Hematopoietic multipotent progenitor cell (in vitro differentiated cells): ENCODE data around the gene S100A16. TPM values are rescaled to one million over a fixed set of nuclear protein-coding genes. Genes with fewer than 3 reads are reported as not detected.
"Not testable (repeated sequence)": the region's sequence is repeated elsewhere in the genome, so short reads cannot be mapped to it uniquely, and the experiment has no call there.

Source experiments
- DNase-seq, 3 donors: peaks; one replicate each; pipeline ENCODE4 v3.0.0-alpha.2; 2011 to 2015; ENCODE audit warnings: low read depth in 2 of 3, low spot score in 2 of 3
- total RNA-seq: library from RNA; depleted of rRNA; stranded (reverse); fragments of >200 nt; gene quantifications from one replicate; pipeline ENCODE4 v1.2.3, GENCODE V29; 2012

Gene S100A16
- total RNA-seq, 1 donor, result 1.1 TPM

DNA sequence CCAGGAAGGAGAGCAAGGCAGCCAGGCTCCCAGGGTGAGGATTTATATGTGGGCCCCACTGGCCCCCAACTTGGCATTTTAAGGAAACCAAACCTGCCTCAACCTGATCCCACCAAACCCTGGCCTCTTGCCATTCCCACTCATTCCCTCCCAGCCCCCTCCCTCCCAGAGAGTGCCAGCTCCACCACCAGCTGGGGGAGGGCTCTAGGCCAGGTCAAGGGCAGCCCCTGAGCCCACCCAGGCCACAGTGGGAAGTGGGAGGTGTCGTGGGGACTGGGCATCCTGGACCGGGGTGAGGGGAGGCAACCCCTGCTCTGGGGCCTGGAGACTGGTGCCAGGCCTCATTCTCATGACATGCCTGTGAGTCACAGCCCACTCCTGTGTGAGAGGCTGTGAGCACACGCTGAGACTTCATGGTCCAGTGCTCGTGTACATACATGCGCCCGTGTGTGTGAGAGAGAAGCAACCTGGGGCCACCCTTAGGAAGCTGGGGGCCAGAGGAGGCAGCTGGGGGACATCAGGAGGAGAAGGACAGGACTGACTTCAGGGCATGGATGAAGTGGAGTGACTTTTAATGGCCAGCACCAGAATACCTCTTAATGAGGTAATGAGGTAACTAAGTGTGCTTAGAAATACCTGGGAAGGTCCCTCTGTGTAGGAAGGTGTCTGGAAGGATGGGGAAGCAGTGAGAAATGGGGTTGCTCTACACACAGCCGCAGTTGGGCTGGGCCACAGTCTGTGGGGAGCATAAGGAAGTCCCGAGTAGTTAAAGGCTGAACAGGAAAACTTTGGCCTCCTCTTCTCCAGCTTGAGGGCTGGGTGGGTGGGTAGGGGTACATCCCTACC is 47.2 kb downstream of the S100A16 start, which contains the start of gene S100A2:
Gene S100A2 (minus strand): TSS at position 316 of the 846 bp plus-strand sequence. CDS start 1,967 bp downstream, outside the sequence.
- DNase-seq, result peak in 2 of 3 donors; percentile 47 to 70

DNA sequence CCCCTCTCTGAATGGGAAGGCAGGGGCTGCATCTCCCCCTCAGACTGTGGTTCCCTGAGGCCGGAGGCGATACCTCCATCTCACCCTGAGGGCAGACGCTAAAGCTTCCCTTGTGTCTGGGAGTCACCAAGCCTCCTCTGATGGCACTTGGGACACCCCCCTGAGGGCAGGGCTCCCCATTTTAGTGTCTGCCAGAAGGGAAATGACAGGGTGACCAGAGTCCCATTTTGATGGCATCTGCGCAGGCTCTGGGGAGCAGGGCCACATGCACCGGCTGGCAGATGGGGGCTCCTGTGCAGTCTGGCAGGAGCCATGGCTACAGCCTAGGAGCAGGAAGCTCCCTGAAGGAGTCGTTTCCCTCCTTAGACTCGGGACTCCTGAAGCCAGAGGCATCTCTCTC is 48.9 kb downstream of the S100A16 start:
- no peak for DNase-seq

GRCh38 chr1:153563483-153563901 is 49.4 kb downstream of the S100A16 start:
- no peak for DNase-seq

DNA sequence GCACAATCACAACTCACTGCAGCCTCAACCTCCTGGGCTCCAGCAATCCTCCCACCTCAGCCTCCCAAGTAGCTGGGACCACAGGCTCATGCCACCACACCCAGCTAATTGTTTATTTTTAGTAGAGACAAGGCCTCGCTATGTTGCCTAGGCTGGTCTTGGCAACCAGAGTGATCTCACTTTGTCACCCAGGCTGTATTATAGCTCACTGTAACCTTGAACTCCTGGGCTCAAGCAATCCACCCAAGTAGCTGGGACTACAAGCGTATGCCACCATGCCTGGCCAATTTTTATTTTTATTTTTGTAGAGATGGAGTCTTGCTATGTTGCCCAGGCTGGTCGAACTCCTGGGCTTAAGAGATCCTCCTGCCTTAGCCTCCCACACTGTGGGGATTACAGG is 50.9 kb downstream of the S100A16 start:
- DNase-seq, result not testable (repeated sequence)

- DNase-seq, result no peak
Measured at GRCh38 chr1:153561466-153561985, 51.4 kb downstream of the S100A16 start.

DNA sequence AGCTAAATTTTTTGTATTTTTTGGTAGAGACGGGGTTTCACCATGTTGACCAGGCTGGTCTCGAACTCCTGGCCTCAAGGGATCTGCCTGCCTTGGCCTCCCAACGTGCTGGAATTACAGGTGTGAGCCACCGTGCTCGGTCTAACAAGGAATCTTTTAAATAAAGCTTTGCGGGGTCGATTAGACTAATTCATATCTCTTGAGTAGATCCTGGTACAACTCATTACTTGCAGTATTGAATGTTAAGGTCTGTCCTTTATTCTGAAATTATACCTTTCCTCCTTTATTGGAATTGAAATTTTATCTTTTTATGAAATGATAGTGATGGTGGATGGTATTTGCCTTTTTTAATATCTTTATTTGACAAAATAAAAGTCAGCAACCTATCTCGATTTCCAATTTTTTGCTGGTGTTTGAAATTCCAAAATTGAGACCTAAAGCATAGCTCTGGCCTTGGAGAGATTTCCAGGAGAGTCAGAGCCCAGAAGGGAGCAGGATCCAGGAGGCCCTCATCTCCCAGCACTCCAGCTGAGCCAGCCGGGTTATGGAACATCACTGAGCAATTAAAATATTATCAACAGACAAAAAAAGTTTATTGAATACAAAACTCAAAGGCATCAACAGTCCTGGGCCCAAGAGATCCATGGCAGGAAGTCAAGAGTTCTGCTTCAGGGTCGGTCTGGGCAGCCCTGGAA is 52.0 kb downstream of the S100A16 start:
- DNase-seq, result no peak

- DNase-seq, result no peak
Measured at GRCh38 chr1:153560241-153560640, 52.7 kb downstream of the S100A16 start.

- no peak for DNase-seq
Measured at GRCh38 chr1:153557877-153558276, 55.1 kb downstream of the S100A16 start.

Other genes with a start within 250 kb of the S100A16 start
- 4.8 TPM for gene S100A12, start 237.5 kb downstream of the S100A16 start, total RNA-seq
- 12.1 TPM for gene S100A8, start 222.1 kb downstream of the S100A16 start, total RNA-seq
- not detected for gene S100A7A, start 196.6 kb downstream of the S100A16 start, total RNA-seq
- gene S100A7, start 152.5 kb downstream of the S100A16 start, total RNA-seq, result not detected
- 177 TPM for gene S100A6, start 77.1 kb downstream of the S100A16 start, total RNA-seq
- gene S100A5, start 72.2 kb downstream of the S100A16 start, total RNA-seq, result 0.27 TPM
- gene S100A4, start 67.3 kb downstream of the S100A16 start, total RNA-seq, result 183 TPM
- gene S100A3, start 63.9 kb downstream of the S100A16 start, total RNA-seq, result not detected
- gene S100A2, start 47.3 kb downstream of the S100A16 start, total RNA-seq, result 0.27 TPM
- not detected for gene S100A14, start 3.2 kb upstream of the S100A16 start, total RNA-seq
- gene S100A13, start 14.4 kb upstream of the S100A16 start, total RNA-seq, result 2.7 TPM
- 0.54 TPM for gene S100A1, start 15.3 kb upstream of the S100A16 start, total RNA-seq
- gene CHTOP, start 20.9 kb upstream of the S100A16 start, total RNA-seq, result 53.1 TPM
- gene SNAPIN, start 45.6 kb upstream of the S100A16 start, total RNA-seq, result 46.0 TPM
- 225 TPM for gene ILF2, start 57.9 kb upstream of the S100A16 start, total RNA-seq
- 0.27 TPM for gene NPR1, start 65.6 kb upstream of the S100A16 start, total RNA-seq
- 57.4 TPM for gene INTS3, start 114.9 kb upstream of the S100A16 start, total RNA-seq
- 12.7 TPM for gene SLC27A3, start 162.3 kb upstream of the S100A16 start, total RNA-seq